Right lobe of liver (tissue), 6 donors: ENCODE measurements around the gene TPPP. TPM values are rescaled to one million over a fixed set of nuclear protein-coding genes. Genes with fewer than 3 reads are reported as not detected.
"Not testable (repeated sequence)": the region's sequence is repeated elsewhere in the genome, so short reads cannot be mapped to it uniquely, and the experiment has no call there.

ENCODE experiments used
- ATAC-seq, 4 donors: fragments of 200-7000 bp; cut with Tn5 transposase; one replicate each; pipeline ENCODE4 v1.9.1; 2020; ENCODE audit warnings: mild to moderate bottlenecking in 4 of 4, moderate library complexity in 4 of 4
- DNase-seq, 3 donors: peaks; one replicate each; pipeline ENCODE4 v3.0.0-alpha.2; 2020
- H3K27ac ChIP-seq, 3 donors: fragments of 200-600 bp; one replicate each; pipeline ENCODE4 v1.8.0; 2022
- H3K27me3 ChIP-seq, 2 donors: fragments of 200-600 bp; one replicate each; pipeline ENCODE4 v1.8.0; 2022
- H3K36me3 ChIP-seq, 4 donors: fragments of 200-600 bp; sonication (generic) in 1 of 4; one replicate each; pipeline versions ENCODE4 v1.5.1 to v1.8.0; 2017 to 2022; ENCODE audit warnings: control low read depth in 1 of 4
- H3K4me1 ChIP-seq, 4 donors: fragments of 200-600 bp; sonication (generic) in 1 of 4; one replicate each; pipeline versions ENCODE4 v1.5.1 to v1.8.0; 2017 to 2022; ENCODE audit warnings: control low read depth in 1 of 4
- H3K4me3 ChIP-seq, 3 donors: fragments of 200-600 bp; one replicate each; pipeline ENCODE4 v1.8.0; 2022
- H3K9me3 ChIP-seq, 4 donors: fragments of 200-600 bp; sonication (generic) in 1 of 4; one replicate each; pipeline versions ENCODE4 v1.5.1 to v1.8.0; 2017 to 2022; ENCODE audit warnings: control low read depth in 1 of 4
- POLR2A ChIP-seq: fragments of 450-650 bp; IDR thresholded peaks from one replicate; pipeline ENCODE4 v1.6.1; 2017; ENCODE audit warnings: antibody characterized with exemption, mild to moderate bottlenecking
- WGBS: methylation state at CpG from one replicate; pipeline ENCODE4 v1.1.6; 2018; ENCODE audit warnings: low coverage, low lambda C conversion rate; ENCODE audit not compliant: insufficient coverage; ENCODE audit errors: missing lambda C conversion rate; 5-methylcytosine and 5-hydroxymethylcytosine counted together
- intact Hi-C, 2 donors: fragments of 100-400 bp; cut with DNase I; formaldehyde crosslinking; loops; one replicate each; pipeline versions ENCODE4 v1.11.2 to v1.14.1; 2022
- total RNA-seq, 6 experiments: library from RNA; depleted of rRNA in 2 of 6; stranded (reverse); fragments of >200 nt in 2 of 6; fragmentation: NEBNext Ultra II Directional in 3 of 6; extraction: Animal tissue kit (Norgen Biotek cat#: 25700) in 3 of 6; gene quantifications; one replicate each; pipeline versions ENCODE4 v1.1.0 to v1.2.4, GENCODE V29; 2016 to 2023
- TF ChIP-seq, protein P1 (sequence below), 4 donors: fragments of 200-600 bp in 3 of 4; fragments of 450-650 bp in 1 of 4; IDR thresholded peaks; one replicate each; pipeline versions ENCODE4 v1.5.1 to v1.8.0; 2016 to 2022; ENCODE audit warnings: antibody characterized with exemption in 4 of 4, mild to moderate bottlenecking in 2 of 4
- donor health status: DM: no; HTN: yes; CAD: no.
- donor health status: DM: no; HTN: no; CAD: no.
- donor health status: DM: no; HTN: no; CAD: no.
- donor health status: DM: no; HTN: yes; CAD: no.
- donor health status: DM: no; HTN: yes; CAD: no.

The TPPP gene
- total RNA-seq, 6 experiments from 2014 or later = 1.9 to 4.3 (median 2.4) TPM

DNA sequence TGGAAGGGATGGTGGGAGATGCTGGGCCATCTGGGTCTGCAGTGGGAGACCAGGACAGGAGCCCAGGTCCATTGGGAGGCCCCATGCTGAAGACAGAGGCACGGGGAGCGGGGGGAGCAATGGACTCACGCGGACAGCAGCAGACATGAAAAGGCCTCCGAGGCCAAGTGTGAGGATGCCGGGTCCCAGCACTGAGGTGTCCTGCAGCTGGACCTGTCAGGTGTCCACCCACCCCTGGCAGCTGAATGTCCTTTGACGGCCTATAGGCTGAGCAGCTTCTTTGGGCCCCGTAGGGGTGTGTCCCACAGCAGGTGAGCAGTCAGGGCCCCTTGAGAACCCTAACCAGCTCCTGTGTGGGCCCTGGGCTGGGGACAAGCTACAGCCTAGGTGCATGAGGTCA lies 3.0 kb upstream of the TPPP start:
- H3K36me3 ChIP-seq, intact Hi-C loops, H3K27ac ChIP-seq, H3K4me1 ChIP-seq, ATAC-seq, H3K9me3 ChIP-seq, H3K4me3 ChIP-seq, H3K27me3 ChIP-seq, DNase-seq: not testable (repeated sequence)
- no CpG with 5 or more reads among the region's 8 CpGs for WGBS

DNA sequence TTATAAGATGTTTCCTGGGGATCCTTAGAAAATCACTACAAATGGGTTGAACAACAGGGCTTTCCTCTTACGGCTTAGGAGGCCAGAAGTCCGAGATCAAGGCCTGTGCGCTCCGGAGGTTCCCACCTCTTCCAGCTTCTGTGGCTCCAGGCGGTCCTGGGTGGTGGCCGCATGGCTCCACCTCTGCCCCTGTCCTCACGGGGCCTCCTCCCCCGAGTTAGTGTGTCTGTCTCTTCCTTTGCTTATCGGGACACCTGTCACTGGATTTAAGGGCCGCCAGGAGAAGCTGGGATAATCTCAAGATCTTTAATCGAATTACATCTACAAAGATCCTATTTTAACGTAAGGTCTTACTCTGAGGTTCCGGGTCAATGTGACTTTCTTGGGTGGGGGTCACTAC lies 2.3 kb upstream of the TPPP start:
- intact Hi-C loops, H3K4me3 ChIP-seq, H3K36me3 ChIP-seq, ATAC-seq, H3K27ac ChIP-seq, H3K9me3 ChIP-seq, H3K27me3 ChIP-seq, DNase-seq, H3K4me1 ChIP-seq: not testable (repeated sequence)
- no CpG with 5 or more reads among the region's 13 CpGs for WGBS

DNA sequence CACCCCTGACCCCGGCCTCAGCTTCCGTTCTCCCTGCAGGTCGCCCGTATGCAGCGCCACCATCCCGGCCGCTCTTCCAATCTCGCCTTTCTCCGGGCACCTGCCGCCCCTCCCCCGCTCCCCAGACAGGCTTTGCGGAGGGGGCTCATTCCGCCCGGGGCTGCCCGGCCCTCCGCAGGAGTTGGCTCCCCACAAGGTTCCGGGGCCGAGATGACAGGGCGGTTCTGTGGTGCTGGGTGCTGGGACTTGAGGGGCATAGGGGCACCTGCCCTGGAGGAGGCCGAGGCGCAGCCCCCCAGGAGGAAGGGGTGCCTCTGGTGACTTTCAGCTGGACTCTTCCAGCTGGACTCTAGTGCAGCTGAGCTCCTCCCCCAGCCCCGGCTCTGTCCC lies 885 bp upstream of the TPPP start:
- DNase-seq (peak in 1 of 3 donors; percentile 65), ATAC-seq (peak; percentile 6 to 53 (median 22))
- H3K27ac ChIP-seq = peak overlapping the region in 1 of 3 donors; percentile 53
- H3K27me3 ChIP-seq, H3K9me3 ChIP-seq, H3K36me3 ChIP-seq, H3K4me1 ChIP-seq, intact Hi-C loops: not testable (repeated sequence)
- 22% methylated on average over 6 of the region's 22 CpGs for WGBS
- peak overlapping the region; percentile 43 to 66 (median 49) for H3K4me3 ChIP-seq

- H3K4me3 ChIP-seq = peak overlapping the region; percentile 44 to 66 (median 52)
- ATAC-seq = peak; percentile 7 to 35 (median 28)
- H3K36me3 ChIP-seq, H3K4me1 ChIP-seq, intact Hi-C loops, H3K9me3 ChIP-seq, H3K27me3 ChIP-seq: not testable (repeated sequence)
- peak overlapping the region in 1 of 3 donors; percentile 21 for H3K27ac ChIP-seq
- DNase-seq = peak in 1 of 3 donors; percentile 65
- 0% methylated on average over 12 of the region's 41 CpGs for WGBS
These were observed 567 bp downstream of the TPPP start for GRCh38 chr5:692529-693041.

DNA sequence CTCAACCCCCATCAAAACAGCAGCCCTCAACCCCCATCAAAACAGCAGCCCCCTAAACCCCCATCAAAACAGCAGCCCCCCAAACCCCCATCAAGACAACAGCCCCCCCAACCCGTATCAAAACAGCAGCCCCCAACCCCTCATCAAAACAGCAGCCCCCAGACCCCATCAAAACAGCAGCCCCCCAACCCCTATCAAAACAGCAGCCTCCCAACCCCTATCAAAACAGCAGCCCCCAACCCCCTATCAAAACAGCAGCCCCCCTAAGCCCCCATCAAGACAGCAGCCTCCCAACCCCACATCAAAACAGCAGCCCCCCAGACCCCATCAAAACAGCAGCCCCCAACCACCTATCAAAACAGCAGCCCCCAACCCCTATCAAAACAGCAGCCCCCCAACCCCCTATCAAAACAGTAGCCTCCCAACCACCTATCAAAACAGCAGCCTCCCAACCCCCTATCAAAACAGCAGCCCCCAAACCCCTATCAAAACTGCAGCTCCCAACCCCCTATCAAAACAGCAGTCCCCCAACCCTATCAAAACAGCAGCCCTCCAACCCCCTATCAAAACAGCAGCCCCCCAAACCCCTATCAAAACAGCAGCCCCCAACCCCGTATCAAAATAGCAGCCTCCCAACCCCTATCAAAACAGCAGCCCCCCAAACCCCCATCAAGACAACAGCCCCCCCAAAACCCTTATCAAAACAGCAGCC lies 1.2 kb downstream of the TPPP start:
- Histone ChIP-seq H3K4me1 (no peaks in the 10 kb centered on the region), H3K9me3 (no peaks in the 10 kb centered on the region), H3K27ac (no peak overlapping the region), H3K27me3 (no peaks in the 10 kb centered on the region), H3K4me3 (peak overlapping the region; percentile 44 to 66 (median 52)), H3K36me3 (no peaks in the 10 kb centered on the region)
- no peak for TF ChIP-seq POLR2A
- TF ChIP-seq, protein P1, sequence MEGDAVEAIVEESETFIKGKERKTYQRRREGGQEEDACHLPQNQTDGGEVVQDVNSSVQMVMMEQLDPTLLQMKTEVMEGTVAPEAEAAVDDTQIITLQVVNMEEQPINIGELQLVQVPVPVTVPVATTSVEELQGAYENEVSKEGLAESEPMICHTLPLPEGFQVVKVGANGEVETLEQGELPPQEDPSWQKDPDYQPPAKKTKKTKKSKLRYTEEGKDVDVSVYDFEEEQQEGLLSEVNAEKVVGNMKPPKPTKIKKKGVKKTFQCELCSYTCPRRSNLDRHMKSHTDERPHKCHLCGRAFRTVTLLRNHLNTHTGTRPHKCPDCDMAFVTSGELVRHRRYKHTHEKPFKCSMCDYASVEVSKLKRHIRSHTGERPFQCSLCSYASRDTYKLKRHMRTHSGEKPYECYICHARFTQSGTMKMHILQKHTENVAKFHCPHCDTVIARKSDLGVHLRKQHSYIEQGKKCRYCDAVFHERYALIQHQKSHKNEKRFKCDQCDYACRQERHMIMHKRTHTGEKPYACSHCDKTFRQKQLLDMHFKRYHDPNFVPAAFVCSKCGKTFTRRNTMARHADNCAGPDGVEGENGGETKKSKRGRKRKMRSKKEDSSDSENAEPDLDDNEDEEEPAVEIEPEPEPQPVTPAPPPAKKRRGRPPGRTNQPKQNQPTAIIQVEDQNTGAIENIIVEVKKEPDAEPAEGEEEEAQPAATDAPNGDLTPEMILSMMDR (IDR thresholded peaks at IDR 0.05) = no peak
- 24% methylated on average over 2 of the region's 2 CpGs for WGBS
- intact Hi-C loops = no loop called here
- no peak for DNase-seq
- no peak for ATAC-seq

DNA sequence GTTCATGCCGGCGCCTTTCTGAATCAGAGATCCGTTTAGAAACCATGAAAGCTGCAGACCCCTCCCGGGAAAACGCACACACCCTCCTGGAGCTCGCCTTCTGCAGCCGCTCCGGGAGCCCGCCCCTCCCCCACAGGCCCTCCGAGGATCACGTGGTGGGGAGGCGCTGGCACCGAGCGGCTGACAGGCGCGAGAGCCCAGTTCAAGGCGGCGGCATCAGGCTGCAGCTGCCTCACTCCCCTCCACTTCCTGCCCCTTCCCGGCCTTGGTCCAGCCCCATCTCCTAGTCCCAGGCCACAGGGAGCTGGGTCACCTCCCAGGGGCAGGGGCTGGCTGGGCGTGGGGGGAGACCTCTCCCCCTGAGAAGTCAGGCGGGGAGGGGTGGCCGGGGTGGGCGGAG lies 2.1 kb downstream of the TPPP start:
- H3K4me3 ChIP-seq, H3K9me3 ChIP-seq, DNase-seq, H3K36me3 ChIP-seq, H3K27me3 ChIP-seq, intact Hi-C loops, H3K4me1 ChIP-seq, H3K27ac ChIP-seq: not testable (repeated sequence)
- ATAC-seq = peak; percentile 25 to 30 (median 28)
- no CpG with 5 or more reads among the region's 23 CpGs for WGBS

- H3K9me3 ChIP-seq, intact Hi-C loops, ATAC-seq, H3K27ac ChIP-seq, H3K4me3 ChIP-seq, DNase-seq, H3K36me3 ChIP-seq, H3K27me3 ChIP-seq, H3K4me1 ChIP-seq: not testable (repeated sequence)
- WGBS = no CpG with 5 or more reads among the region's 12 CpGs
These were observed 2.9 kb downstream of the TPPP start for GRCh38 chr5:690293-690692.

DNA sequence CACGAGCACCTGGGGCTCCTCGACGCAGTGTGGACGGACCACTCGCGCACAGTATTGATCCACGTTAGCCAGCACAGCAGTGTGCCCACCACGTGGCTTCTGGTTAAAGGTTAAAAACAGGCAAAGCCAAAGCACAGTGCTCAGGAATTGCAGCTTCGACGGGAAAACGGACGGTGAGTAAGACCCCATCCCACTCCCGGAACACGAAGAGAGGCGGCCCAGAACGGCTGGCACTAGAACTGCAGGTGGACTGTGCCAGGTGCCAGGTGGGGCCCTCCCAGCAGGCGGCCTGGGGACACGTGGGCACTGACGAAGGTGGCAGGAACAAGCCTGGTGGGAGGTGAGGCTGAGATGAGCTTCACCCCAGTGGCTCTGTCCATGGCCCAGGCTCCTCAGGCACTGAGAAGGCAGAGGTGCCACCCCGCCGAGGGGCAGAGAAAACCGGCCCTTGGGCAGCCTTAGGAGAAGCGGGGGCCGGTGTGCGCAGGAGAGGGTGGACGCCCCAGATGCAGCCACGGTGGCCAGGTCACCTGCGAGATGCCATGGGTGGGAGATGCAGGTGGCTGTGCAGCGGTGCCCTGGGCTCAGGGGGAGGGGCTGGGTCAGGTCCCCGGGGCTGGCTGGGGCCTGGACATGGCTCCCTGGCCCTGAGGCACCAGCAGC lies 4.7 kb downstream of the TPPP start:
- not testable (repeated sequence) for H3K4me1 ChIP-seq, H3K36me3 ChIP-seq, H3K4me3 ChIP-seq, H3K27ac ChIP-seq, ATAC-seq, DNase-seq, H3K9me3 ChIP-seq, H3K27me3 ChIP-seq
- WGBS = 49% methylated on average over 9 of the region's 30 CpGs
- intact Hi-C loops = loop anchor here in 1 of 2 donors (10.0 kb wide), 1 partner anchor 86 kb away; no protein-coding TSS in a partner anchor

DNA sequence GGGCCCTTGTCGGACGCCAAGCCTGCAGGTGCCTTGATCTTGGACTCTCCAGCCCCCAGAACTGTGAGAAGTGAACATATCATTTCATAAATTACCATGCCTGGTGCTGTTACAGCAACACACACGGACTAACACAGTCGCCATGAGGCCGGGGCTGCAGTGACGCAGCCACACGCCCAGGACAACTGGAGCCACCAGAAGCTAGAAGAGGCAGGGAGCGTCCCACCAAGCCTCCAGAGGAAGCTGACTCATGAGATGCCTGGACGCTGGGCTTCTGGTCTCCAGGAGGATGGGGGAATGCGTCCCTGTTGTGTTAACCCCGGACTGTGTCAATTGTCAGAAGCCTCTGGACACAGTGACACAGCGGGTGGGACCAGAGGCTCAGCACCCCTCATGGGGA lies 6.2 kb downstream of the TPPP start:
- ATAC-seq, H3K9me3 ChIP-seq, H3K27me3 ChIP-seq, H3K4me3 ChIP-seq, H3K27ac ChIP-seq, H3K36me3 ChIP-seq, DNase-seq, H3K4me1 ChIP-seq: not testable (repeated sequence)
- intact Hi-C loops = loop anchor here in 1 of 2 donors (10.0 kb wide), 1 partner anchor 88 kb away; no protein-coding TSS in a partner anchor
- WGBS = 84% methylated on average over 8 of the region's 12 CpGs

DNA sequence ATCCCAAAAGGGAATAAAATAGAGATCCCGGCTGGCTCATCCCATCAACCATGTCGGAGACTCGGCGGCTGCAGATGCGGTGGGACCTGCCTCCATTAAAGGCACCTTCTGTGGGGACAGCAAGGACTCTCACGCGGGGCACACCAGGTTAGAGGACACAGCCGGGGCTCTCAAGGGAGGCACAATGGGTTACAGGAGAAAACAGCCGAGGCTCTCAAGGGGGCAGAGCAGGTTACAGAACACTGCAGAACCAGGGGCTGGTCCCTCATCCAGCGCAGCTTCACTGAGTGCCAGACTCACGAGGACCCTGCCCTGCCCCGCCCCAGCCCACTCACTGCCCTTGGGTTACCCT lies 7.0 kb downstream of the TPPP start:
- intact Hi-C loops = loop anchor here in 1 of 2 donors (10.0 kb wide), 1 partner anchor 89 kb away; no protein-coding TSS in a partner anchor
- not testable (repeated sequence) for H3K4me3 ChIP-seq, ATAC-seq, H3K4me1 ChIP-seq, H3K9me3 ChIP-seq, H3K27ac ChIP-seq, H3K27me3 ChIP-seq, DNase-seq, H3K36me3 ChIP-seq
- 93% methylated on average over 5 of the region's 12 CpGs for whole genome bisulfite sequencing
